ENCODE data around the gene FHOD3.

DNA sequence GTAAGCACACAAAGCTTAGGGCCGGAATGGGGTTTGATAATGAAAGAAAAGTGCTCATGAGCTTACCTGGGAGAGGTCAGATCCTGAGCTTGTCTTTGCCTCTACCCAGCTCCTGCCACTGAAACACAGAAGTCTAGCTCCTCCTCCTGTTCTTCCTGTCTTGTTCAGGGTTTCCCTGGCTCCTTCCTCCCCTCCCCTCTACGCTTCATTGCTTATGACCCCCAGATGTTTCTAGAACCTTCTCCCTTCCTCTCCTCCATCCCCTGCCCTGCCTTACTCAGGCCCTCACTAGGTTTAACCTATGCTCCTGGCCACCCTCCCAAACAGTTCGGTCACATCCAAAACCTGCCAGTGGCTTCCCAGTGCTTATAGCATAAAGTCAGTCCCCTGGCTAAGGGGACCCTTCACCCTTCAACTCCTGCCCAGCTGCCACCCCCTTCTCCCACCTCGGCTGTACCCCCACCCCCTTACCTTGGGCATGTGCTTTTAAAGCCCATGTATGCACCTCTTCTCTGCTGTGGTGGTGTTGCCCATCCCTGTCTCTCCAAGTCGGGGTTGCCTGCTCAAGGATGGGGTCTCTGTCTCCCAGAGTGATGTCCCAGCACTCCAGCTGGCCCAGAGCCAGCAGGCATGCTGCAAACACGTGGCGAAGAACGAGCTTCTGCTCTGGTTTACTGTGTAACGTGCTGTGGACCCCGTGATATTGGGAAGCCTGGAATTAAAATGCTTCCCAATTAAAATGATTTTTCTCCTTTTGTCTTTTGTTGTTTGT lies 297.7 kb downstream of the FHOD3 start:
- TF ChIP-seq GATA2 (IDR thresholded peaks at IDR 0.05; ENCODE audit: low read depth, low read length) (no peak), GATA3 (IDR thresholded peaks at IDR 0.05; ENCODE audit: low read depth, low read length) (no peak)

Measured in SH-SY5Y (cell line).